Endothelial cell of umbilical vein (primary cell): ENCODE results near the gene RTN4. TPM values are rescaled to one million over a fixed set of nuclear protein-coding genes. Genes with fewer than 3 reads are reported as not detected.

Experiments used
- BruUV-seq: library from RNA; stranded (reverse); fragments of 400-500 nt; replicated peaks from 2 replicates; lab custom pipeline; 2021; lab: Mats Ljungman, UMichigan
- CTCF ChIA-PET: fragments of 300-600, 350-600 bp; sonication (Branson Sonifier 250); formaldehyde crosslinking; loops from one replicate; lab custom pipeline; 2021; ENCODE audit warnings: antibody characterized with exemption, inconsistent platforms; lab: Charles Lee
- POLR2A ChIA-PET: fragments of 300-600, 350-600 bp; sonication (Branson Sonifier 250); formaldehyde crosslinking; loops from one replicate; lab custom pipeline; 2021; ENCODE audit warnings: antibody characterized with exemption, inconsistent platforms; lab: Charles Lee
- DNase-seq: peaks from one replicate; pipeline ENCODE4 v3.0.0-alpha.2; 2011; ENCODE audit warnings: low read depth, low spot score
- FAIRE-seq: peaks from 2 replicates; lab custom pipeline; 2011; peaks lifted over from hg19 to GRCh38; lab: Jason Lieb, UNC
- H2AFZ ChIP-seq: 2 replicates; pipeline ENCODE4 v1.6.0; 2012; ENCODE audit warnings: low read depth, low read length, control low read depth, inconsistent platforms
- H3K27ac ChIP-seq: 2 replicates; pipeline ENCODE4 v1.5.1; 2011; ENCODE audit warnings: low read depth, mild to moderate bottlenecking, control low read depth, low read length, moderate library complexity; ENCODE audit not compliant: insufficient read depth
- H3K27me3 ChIP-seq, 2 experiments: 2 replicates each; pipeline versions ENCODE4 v1.6.0 to v1.6.1; 2011; ENCODE audit warnings: low read length in 2 of 2, mixed read lengths in 1 of 2; ENCODE audit not compliant: control insufficient read depth in 2 of 2, insufficient read depth in 2 of 2
- H3K36me3 ChIP-seq, 2 experiments: 2 replicates in 1 of 2; 3 replicates in 1 of 2; pipeline ENCODE4 v1.5.1; 2011; ENCODE audit warnings: low read length in 2 of 2, mild to moderate bottlenecking in 1 of 2, moderate library complexity in 1 of 2; ENCODE audit not compliant: control insufficient read depth in 2 of 2, insufficient read depth in 2 of 2; ENCODE audit errors: extremely low read depth in 1 of 2
- H3K4me1 ChIP-seq: 3 replicates; pipeline ENCODE4 v1.5.1; 2011; ENCODE audit warnings: mild to moderate bottlenecking, low read length; ENCODE audit not compliant: control insufficient read depth, insufficient read depth; ENCODE audit errors: extremely low read depth
- H3K4me2 ChIP-seq: 2 replicates; pipeline ENCODE4 v1.6.1; 2011; ENCODE audit warnings: low read length, control low read depth, mixed read lengths; ENCODE audit not compliant: insufficient read depth
- H3K4me3 ChIP-seq, 3 experiments: fragments of 200-600 bp in 1 of 3; sonication (generic), shearing (Covaris generic) in 1 of 3; replicated peaks in 1 of 3; 2 replicates each; pipeline ENCODE4 v1.5.1; 2011 to 2016; ENCODE audit warnings: control low read depth in 3 of 3, low read length in 3 of 3, mild to moderate bottlenecking in 2 of 3, inconsistent platforms in 1 of 3, low read depth in 1 of 3, moderate library complexity in 1 of 3; ENCODE audit not compliant: insufficient read depth in 1 of 3
- H3K79me2 ChIP-seq: 2 replicates; pipeline ENCODE4 v1.6.0; 2012; ENCODE audit warnings: low read length, inconsistent platforms; ENCODE audit not compliant: control insufficient read depth, insufficient read depth
- H3K9ac ChIP-seq: replicated peaks from 2 replicates; pipeline ENCODE3; 2011; ENCODE audit warnings: low read length, control low read depth; ENCODE audit not compliant: insufficient read depth; ENCODE audit errors: extremely low read depth
- H3K9me1 ChIP-seq: replicated peaks from 3 replicates; pipeline ENCODE4 v1.6.0; 2011; ENCODE audit warnings: mild to moderate bottlenecking, low read length; ENCODE audit not compliant: control insufficient read depth, insufficient read depth; ENCODE audit errors: extremely low read depth
- H3K9me3 ChIP-seq: replicated peaks from 2 replicates; pipeline ENCODE4 v1.5.1; 2012; ENCODE audit warnings: low read length, inconsistent platforms; ENCODE audit not compliant: control insufficient read depth, insufficient read depth
- H4K20me1 ChIP-seq: replicated peaks from 2 replicates; pipeline ENCODE3; 2011; ENCODE audit warnings: mild to moderate bottlenecking, low read length; ENCODE audit not compliant: control insufficient read depth, insufficient read depth; ENCODE audit errors: extremely low read depth
- CTCF ChIP-seq, 2 donors: IDR thresholded peaks; 1 replicate in 1 of 2; 2 replicates in 1 of 2; pipeline ENCODE4 v1.5.1; 2011; ENCODE audit warnings: low read length in 2 of 2, mild to moderate bottlenecking in 2 of 2, moderate library complexity in 2 of 2, control low read depth in 1 of 2, inconsistent platforms in 1 of 2, low read depth in 1 of 2; ENCODE audit not compliant: insufficient read depth in 1 of 2; ENCODE audit errors: extremely low read depth in 1 of 2
- JUN ChIP-seq: IDR thresholded peaks from 2 replicates; pipeline ENCODE4 v1.6.1; 2011; ENCODE audit warnings: borderline replicate concordance, low read depth; ENCODE audit not compliant: insufficient read length, insufficient read depth
- MAX ChIP-seq: IDR thresholded peaks from 2 replicates; pipeline ENCODE4 v1.6.1; 2011; ENCODE audit not compliant: insufficient read depth, insufficient read length
- POLR2AphosphoS5 ChIP-seq: IDR thresholded peaks from 2 replicates; pipeline ENCODE4 v1.6.1; 2012; ENCODE audit warnings: low read depth, mild to moderate bottlenecking, control low read depth, low read length, moderate library complexity; ENCODE audit not compliant: insufficient read depth
- dilution Hi-C: fragments of 300-500 bp; cut with MboI; formaldehyde crosslinking; loops from one replicate; pipeline ENCODE4 v1.15.0; 2019; ENCODE audit warnings: low sequenced_read_pairs; ENCODE audit not compliant: extremely low pct_ligation_motif_present
- intact Hi-C: fragments of 100-400 bp; cut with micrococcal nuclease; formaldehyde crosslinking; loops from one replicate; pipeline ENCODE4 v1.10.0; 2022
- polyA plus RNA-seq, 4 experiments: library from polyadenylated mRNA; depleted of rRNA in 3 of 4; stranded (reverse) in 3 of 4; unstranded in 1 of 4; fragments of >200 nt; gene quantifications; 2 replicates each; pipeline versions ENCODE4 v1.2.1 to v1.2.3, GENCODE V29; 2011 to 2012; ENCODE audit warnings: missing spikeins in 1 of 4
- total RNA-seq: library from RNA; stranded (reverse); gene quantifications from 2 replicates; pipeline ENCODE4 v1.2.3, GENCODE V29; 2021

Gene RTN4
- total and polyA plus RNA-seq, 2 donors (not counting 3 experiments of a cell fraction or from before 2014, with no cell fraction given), result 253 to 486 TPM

DNA sequence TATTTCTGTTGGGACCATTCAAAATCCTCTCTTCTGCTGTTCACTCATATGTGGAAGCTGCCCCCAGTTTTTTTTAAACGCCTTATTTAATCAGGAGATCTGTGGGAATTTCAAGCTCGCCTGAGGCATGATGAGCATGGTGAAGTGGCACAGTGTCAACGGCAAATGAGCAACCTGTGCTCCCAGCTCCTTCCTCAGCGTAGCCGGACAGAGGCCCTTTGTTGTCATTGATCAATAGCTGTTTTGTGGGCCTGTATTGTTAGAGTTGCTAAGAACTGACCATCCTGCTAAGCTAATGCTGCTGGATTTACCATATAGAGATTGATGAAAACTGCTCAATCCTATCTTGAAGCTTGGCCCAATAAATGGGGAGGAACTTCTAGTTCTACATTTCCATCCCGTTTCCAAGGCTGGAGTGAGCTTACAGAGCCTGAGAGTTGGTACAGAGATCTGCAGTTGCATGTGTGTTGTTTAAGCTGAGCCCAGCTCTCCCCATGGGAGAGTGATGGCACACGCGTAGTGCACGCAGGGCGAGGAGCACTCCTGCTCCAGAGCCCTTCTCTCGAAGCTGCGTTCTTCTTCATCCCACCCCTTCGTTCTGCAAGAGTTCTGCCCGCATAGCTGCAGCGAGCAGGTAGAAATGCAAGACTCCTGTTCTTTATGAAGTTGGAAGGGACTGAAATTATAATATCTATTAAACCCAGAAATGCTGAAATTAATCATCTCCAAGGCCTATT is 108.8 kb downstream of the RTN4 start:
- ChIA-PET CTCF (interaction anchor here (0.6 to 1.5 kb wide), 5 partner anchors 11 to 232 kb away, joined by 3 read pairs; no protein-coding TSS in a partner anchor), POLR2A (no interaction called here)
- TF ChIP-seq POLR2AphosphoS5 (no peak), JUN (no peak), CTCF (IDR thresholded peaks at IDR 0.05; ENCODE audit: extremely low read depth in 1 of 2, insufficient read depth in 1 of 2, low read depth in 1 of 2, low read length in 2 of 2) (no peak), MAX (no peak)
- no TSS peak for BruUV-seq
- intact Hi-C loops (no loop called here), dilution Hi-C loops (no loop called here)
- H3K36me3 ChIP-seq, result no peaks in the 10 kb centered on the region
- FAIRE-seq (no peak), DNase-seq (no peak)
- H4K20me1 ChIP-seq, result no peaks in the 10 kb centered on the region
- H3K4me1 ChIP-seq, result no peaks in the 10 kb centered on the region
- H3K4me2 ChIP-seq, result no peak overlapping the region
- H3K27ac ChIP-seq, result no peak overlapping the region
- no peak overlapping the region for H3K9ac ChIP-seq
- H3K4me3 ChIP-seq, result no peak overlapping the region
- H3K79me2 ChIP-seq, result no peaks in the 10 kb centered on the region
- no peaks in the 10 kb centered on the region for H3K9me3 ChIP-seq
- H3K9me1 ChIP-seq, result no peaks in the 10 kb centered on the region
- H3K27me3 ChIP-seq, result peaks cover 3 to 8% of the 10 kb centered on the region in 2 experiments
- H2AFZ ChIP-seq, result no peak overlapping the region
